Amniotic stem cell (primary cell): Measurements from ENCODE around the gene IL18BP.

Experiments
- DNase-seq: peaks from one replicate; lab custom pipeline; 2025; lab: John Stamatoyannopoulos, UW

IL18BP gene

GRCh38 chr11:72045849-72046248 is 47.1 kb downstream of the IL18BP start:
- DNase-seq = no peak

GRCh38 chr11:72048766-72049460 is 50.2 kb downstream of the IL18BP start:
- DNase-seq = no peak
